Measurements from ENCODE around the gene PTF1A.
"Not testable (repeated sequence)": the region's sequence is repeated elsewhere in the genome, so short reads cannot be mapped to it uniquely, and the experiment has no call there.

Gene PTF1A

GRCh38 chr10:23204773-23205172 lies 12.7 kb downstream of the PTF1A start:
- DNase-seq: no peak

- no peak for DNase-seq
Measured at GRCh38 chr10:23205972-23206642, 14.0 kb downstream of the PTF1A start.

GRCh38 chr10:23217471-23217870 lies 25.4 kb downstream of the PTF1A start:
- DNase-seq: no peak

GRCh38 chr10:23230582-23230981 lies 38.5 kb downstream of the PTF1A start:
- DNase-seq: no peak

- no peak for DNase-seq
Measured at GRCh38 chr10:23238015-23238414, 45.9 kb downstream of the PTF1A start.

GRCh38 chr10:23241779-23242178 lies 49.7 kb downstream of the PTF1A start:
- DNase-seq: not testable (repeated sequence)
